ENCODE data around the gene CEACAM3. TPM values are rescaled to one million over a fixed set of nuclear protein-coding genes. Genes with fewer than 3 reads are reported as not detected.
A peak's percentile ranks its signal among the peaks of the same experiment; 100 is the strongest.

Gene CEACAM3
- polyA plus RNA-seq, 2 of the 4 experiments (the other 2 are of a cell fraction) = not detected

DNA sequence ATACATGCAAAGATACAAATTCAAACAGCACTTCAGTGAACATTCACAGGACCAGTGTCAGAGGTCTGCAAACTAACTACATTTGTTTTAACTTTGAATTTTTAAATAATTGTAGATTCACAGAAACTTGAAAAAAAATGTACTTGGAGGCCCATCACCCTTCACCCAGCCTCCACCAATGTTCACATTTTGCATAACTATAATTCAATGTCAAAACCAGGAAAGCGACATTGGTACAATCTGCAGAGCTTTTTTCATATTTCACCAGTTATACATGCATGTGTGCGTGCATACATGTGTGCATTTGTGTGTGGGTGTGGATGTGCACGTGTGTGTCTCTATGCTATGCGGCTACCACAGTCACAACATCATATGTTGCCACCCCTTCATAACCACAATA, 18.9 kb downstream of the CEACAM3 start:
- Histone ChIP-seq H3K27ac (no peak overlapping the region), H3K4me3 (no peak overlapping the region), H3K4me2 (no peak overlapping the region), H3K4me1 (no peaks in the 10 kb centered on the region), H3K9me3 (no peaks in the 10 kb centered on the region)
- DNase-seq (ENCODE audit: low read depth in 1 of 2, low spot score in 1 of 2) = no peak
- POLR2A ChIA-PET = no interaction called here
- no peak for ATAC-seq
- FAIRE-seq = no peak
- CTCF ChIA-PET = interaction anchor here (0.7 to 18.4 kb wide), 6 partner anchors 16 to 252 kb away, joined by 3 to 428 read pairs (median 20); partner anchors contain the start of genes CEACAM3 and CEACAM6
- TF ChIP-seq, protein P1, sequence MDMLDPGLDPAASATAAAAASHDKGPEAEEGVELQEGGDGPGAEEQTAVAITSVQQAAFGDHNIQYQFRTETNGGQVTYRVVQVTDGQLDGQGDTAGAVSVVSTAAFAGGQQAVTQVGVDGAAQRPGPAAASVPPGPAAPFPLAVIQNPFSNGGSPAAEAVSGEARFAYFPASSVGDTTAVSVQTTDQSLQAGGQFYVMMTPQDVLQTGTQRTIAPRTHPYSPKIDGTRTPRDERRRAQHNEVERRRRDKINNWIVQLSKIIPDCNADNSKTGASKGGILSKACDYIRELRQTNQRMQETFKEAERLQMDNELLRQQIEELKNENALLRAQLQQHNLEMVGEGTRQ (IDR thresholded peaks at IDR 0.05) = no peak
- no peak for TF ChIP-seq RARB (CRISPR knock-in tag; IDR thresholded peaks at IDR 0.05)
- TF ChIP-seq MAZ (IDR thresholded peaks at IDR 0.05; ENCODE audit: borderline replicate concordance, low read depth, low read length) = no peak
- no peak for TF ChIP-seq NFE2L2 (conservative IDR thresholded peaks at IDR 0.05; ENCODE audit: low read length)
- no peak for TF ChIP-seq MAFK (IDR thresholded peaks at IDR 0.05; ENCODE audit: partially characterized antibody)
- TF ChIP-seq KDM5A (IDR thresholded peaks at IDR 0.05) = no peak
- no peak for TF ChIP-seq SREBF2 (IDR thresholded peaks at IDR 0.05)
- TF ChIP-seq POLR2AphosphoS2 (conservative IDR thresholded peaks at IDR 0.05; ENCODE audit: low read length) = no peak
- no peak for TF ChIP-seq FOSB (CRISPR knock-in tag; IDR thresholded peaks at IDR 0.05)
- TF ChIP-seq JUNB (IDR thresholded peaks at IDR 0.05) = no peak
- no peak for TF ChIP-seq ESRRA (IDR thresholded peaks at IDR 0.05; ENCODE audit: borderline replicate concordance, low read length)
- TF ChIP-seq, protein P2, sequence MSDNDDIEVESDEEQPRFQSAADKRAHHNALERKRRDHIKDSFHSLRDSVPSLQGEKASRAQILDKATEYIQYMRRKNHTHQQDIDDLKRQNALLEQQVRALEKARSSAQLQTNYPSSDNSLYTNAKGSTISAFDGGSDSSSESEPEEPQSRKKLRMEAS (IDR thresholded peaks at IDR 0.05) = no peak
- no peak for TF ChIP-seq ZFP36 (IDR thresholded peaks at IDR 0.05; ENCODE audit: borderline replicate concordance, partially characterized antibody)
- no peak for TF ChIP-seq CBX2 (IDR thresholded peaks at IDR 0.05; ENCODE audit: borderline replicate concordance, low read depth)
- TF ChIP-seq HOXB5 (CRISPR knock-in tag; IDR thresholded peaks at IDR 0.05) = no peak
- 36% methylated on average over 4 of the region's 4 CpGs for WGBS (ENCODE audit: missing lambda C conversion rate)

DNA sequence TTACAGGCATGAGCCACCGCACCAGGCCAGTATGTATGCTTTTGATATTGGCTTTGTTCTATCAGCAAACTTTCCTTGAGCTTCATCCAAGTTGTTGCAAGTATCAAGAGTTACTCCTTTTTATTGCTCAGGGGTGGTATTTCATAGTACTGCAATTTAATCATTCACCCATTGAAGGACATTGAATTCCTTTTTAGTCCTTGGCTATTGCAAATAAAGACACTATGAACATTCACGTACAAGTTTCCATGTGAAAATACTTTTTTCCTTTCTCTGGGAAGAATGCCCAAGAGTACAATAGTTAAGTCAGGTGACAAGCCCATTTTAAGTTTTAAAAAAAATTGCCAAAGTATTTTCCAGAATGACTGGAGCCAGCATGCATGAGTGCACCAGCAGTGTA, 20.4 kb downstream of the CEACAM3 start:
- H3K9me3 ChIP-seq = no peaks in the 10 kb centered on the region
- FAIRE-seq = peak; percentile 36
- CTCF ChIA-PET = interaction anchor here (0.6 to 18.4 kb wide), 8 partner anchors 17 to 368 kb away, joined by 3 to 428 read pairs (median 10); partner anchors contain the start of genes CEACAM3 and CEACAM6

More for the DNA sequence above, 20.4 kb downstream of the CEACAM3 start:
- Histone ChIP-seq H3K4me3 (no peak overlapping the region), H3K4me1 (no peaks in the 10 kb centered on the region), H3K27ac (no peak overlapping the region), H3K4me2 (no peak overlapping the region)
- ATAC-seq (no peak), DNase-seq (ENCODE audit: low read depth in 1 of 2, low spot score in 1 of 2) (no peak)
- POLR2A ChIA-PET = no interaction called here
- WGBS (ENCODE audit: missing lambda C conversion rate) = 12% methylated on average over 2 of the region's 2 CpGs
- TF ChIP-seq, protein P3, sequence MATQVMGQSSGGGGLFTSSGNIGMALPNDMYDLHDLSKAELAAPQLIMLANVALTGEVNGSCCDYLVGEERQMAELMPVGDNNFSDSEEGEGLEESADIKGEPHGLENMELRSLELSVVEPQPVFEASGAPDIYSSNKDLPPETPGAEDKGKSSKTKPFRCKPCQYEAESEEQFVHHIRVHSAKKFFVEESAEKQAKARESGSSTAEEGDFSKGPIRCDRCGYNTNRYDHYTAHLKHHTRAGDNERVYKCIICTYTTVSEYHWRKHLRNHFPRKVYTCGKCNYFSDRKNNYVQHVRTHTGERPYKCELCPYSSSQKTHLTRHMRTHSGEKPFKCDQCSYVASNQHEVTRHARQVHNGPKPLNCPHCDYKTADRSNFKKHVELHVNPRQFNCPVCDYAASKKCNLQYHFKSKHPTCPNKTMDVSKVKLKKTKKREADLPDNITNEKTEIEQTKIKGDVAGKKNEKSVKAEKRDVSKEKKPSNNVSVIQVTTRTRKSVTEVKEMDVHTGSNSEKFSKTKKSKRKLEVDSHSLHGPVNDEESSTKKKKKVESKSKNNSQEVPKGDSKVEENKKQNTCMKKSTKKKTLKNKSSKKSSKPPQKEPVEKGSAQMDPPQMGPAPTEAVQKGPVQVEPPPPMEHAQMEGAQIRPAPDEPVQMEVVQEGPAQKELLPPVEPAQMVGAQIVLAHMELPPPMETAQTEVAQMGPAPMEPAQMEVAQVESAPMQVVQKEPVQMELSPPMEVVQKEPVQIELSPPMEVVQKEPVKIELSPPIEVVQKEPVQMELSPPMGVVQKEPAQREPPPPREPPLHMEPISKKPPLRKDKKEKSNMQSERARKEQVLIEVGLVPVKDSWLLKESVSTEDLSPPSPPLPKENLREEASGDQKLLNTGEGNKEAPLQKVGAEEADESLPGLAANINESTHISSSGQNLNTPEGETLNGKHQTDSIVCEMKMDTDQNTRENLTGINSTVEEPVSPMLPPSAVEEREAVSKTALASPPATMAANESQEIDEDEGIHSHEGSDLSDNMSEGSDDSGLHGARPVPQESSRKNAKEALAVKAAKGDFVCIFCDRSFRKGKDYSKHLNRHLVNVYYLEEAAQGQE (IDR thresholded peaks at IDR 0.05) = no peak
- no peak for TF ChIP-seq MAFK (IDR thresholded peaks at IDR 0.05; ENCODE audit: partially characterized antibody)
- TF ChIP-seq HEYL (CRISPR knock-in tag; IDR thresholded peaks at IDR 0.05) = no peak
- TF ChIP-seq, protein P1 (IDR thresholded peaks at IDR 0.05) = no peak

All from A549 (cell line).